ENCODE results near the gene TOGARAM2.

TOGARAM2 gene

DNA sequence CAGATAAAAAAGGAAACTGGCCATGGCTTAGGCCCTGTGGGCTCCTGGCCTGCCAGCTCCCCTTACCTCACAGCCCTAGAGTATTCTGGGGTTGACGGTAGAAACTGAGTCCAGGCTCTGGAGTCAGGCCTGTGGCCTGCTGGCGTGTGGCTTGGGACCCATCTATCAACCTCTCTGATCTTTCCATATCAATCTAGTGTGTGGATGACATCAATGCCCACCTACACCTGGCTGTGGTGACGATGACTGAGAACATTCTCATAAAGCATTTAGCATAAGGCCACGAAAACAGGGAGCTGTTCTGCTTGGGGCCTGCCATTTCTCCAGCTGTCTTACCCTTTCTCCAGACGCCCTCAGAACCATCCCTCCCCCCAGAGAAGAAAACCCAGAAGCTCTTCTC is 75.4 kb downstream of the TOGARAM2 start:
- no peak for DNase-seq

GRCh38 chr2:29057006-29057405 is 75.9 kb downstream of the TOGARAM2 start:
- DNase-seq, result no peak

GRCh38 chr2:29059624-29060023 is 78.5 kb downstream of the TOGARAM2 start:
- DNase-seq, result no peak

- DNase-seq, result no peak
Measured at GRCh38 chr2:29060441-29060840, 79.3 kb downstream of the TOGARAM2 start.

- DNase-seq, result no peak
Measured at GRCh38 chr2:29061176-29061575, 80.1 kb downstream of the TOGARAM2 start.

- DNase-seq, result no peak
Measured at GRCh38 chr2:29061616-29062015, 80.5 kb downstream of the TOGARAM2 start.

GRCh38 chr2:29062371-29062770 is 81.3 kb downstream of the TOGARAM2 start:
- no peak for DNase-seq

- no peak for DNase-seq
Measured at GRCh38 chr2:29063056-29063455, 82.0 kb downstream of the TOGARAM2 start.

GRCh38 chr2:29063646-29064345 is 82.7 kb downstream of the TOGARAM2 start:
- DNase-seq, result no peak

- no peak for DNase-seq
Measured at GRCh38 chr2:29064346-29064715, 83.2 kb downstream of the TOGARAM2 start.

- no peak for DNase-seq
Measured at GRCh38 chr2:29064746-29065067, 83.6 kb downstream of the TOGARAM2 start.

GRCh38 chr2:29065068-29065811 is 84.1 kb downstream of the TOGARAM2 start:
- DNase-seq, result no peak

DNA sequence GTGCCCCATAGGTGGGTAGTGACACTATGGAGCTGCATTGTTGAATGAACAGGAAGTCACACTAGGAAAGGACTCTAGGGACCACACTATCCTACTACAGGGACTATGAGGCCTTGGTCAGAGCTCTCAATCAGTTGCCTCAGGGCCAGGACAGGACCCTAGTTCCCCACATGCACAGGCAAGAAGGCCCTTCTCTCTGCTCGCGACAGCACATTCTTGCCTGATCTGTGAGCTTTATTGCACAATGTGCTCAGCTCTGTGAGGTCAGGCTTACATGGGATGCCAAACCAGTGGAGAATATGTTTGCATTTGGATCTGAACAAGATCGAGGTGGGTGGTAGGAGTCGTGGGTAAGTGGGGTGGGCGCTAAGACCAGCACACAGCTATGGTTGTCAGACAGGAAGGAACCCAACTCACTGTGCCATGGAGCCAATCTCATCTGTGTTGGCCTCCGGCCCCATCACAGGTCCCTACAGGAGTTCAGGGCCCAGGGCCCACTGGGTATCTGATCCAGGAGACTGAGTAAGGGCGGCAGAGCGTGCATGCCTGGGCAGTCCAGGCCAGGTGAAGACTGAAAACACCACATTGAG is 85.3 kb downstream of the TOGARAM2 start:
- no peak for DNase-seq

DNA sequence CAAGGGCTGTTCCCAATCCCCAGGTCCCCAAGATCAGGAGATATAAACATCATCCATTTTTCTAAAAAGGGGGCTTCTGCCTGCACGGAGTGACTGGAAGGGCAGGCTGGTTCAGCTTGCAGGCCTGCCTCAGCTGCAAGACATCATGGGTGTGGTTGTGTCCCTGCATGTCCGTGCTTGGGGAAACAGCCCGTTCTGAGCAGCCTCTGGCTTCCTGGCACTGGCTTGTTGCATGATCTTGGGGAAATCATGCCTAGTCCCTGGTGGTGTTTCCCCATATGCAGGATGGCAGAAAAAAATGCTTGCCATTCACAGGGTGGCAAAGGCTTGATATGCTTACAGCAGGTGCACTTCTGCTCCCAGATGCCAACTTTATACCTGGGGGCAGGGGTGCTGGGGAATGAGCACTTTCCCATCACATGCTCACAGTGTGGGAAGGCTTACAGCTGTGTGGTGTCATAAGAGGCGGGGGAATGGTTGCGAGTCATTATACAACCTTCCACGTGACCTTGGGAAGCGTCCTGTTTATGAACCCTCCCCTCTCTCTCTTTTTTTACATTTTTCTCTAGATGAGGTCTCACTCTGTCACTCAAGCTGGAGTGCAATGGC is 86.0 kb downstream of the TOGARAM2 start:
- DNase-seq, result no peak

DNA sequence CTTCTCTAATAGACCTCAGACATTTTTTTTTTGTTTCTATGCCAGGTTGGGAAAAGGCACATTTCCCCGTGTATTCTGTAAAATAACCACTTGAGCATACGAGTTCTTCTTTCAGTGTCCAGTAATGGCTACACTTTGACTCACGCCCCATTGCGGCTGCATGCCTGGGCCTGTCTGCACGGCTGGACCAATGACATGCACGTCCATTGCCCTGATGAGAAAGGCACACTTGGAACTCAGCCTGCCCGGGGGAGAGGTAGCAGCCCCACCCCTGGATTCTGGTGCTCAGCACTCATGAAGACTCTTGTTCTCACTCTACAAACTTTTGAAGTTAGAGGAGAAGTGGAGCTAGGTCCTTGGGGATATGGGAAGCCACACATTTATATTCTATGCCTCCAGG is 87.4 kb downstream of the TOGARAM2 start:
- no peak for DNase-seq

DNA sequence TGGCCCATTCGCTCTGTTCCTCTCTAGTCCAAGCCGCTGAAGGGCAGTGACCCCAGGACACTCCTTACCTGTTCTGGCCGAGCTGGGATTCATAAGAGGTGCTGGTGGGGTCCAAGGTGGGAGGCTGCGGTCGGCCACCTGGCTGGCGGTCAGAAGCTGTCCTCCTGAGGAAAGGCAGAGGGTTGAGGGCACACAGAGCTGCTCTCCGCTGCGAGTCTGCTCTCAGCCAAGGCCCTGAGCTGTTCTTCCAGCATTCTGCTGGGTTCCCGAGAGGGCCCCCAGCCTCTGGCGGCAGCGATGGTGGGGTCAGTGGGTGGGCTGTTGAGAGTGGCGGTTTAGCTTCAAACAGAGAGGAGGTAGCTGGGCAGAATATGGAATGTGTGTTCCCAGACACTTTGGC is 89.4 kb downstream of the TOGARAM2 start:
- no peak for DNase-seq

GRCh38 chr2:29071032-29071975 is 90.2 kb downstream of the TOGARAM2 start:
- DNase-seq, result no peak

GRCh38 chr2:29072251-29072650 is 91.2 kb downstream of the TOGARAM2 start:
- DNase-seq, result no peak

- DNase-seq, result no peak
Measured at GRCh38 chr2:29072971-29073725, 92.0 kb downstream of the TOGARAM2 start.

DNA sequence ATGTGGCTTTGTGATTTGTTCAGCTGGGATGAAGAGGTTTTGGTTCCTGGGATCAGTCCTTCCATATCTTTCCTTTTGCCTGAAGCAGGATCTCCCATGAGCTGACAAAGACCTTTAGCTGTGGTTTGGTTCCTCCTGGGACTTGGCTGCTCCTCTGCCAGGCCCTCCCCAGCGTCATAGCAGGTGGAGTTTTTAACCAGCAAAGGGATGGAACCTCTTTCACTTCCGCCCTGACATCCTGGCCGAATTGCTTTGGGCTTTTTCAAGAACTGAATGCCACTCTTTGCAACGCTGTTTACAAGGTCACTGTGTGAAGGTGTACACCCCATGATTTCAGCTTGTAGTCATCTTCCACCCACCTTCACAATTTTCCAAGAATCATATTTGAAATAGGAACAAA is 92.8 kb downstream of the TOGARAM2 start:
- DNase-seq, result no peak

DNA sequence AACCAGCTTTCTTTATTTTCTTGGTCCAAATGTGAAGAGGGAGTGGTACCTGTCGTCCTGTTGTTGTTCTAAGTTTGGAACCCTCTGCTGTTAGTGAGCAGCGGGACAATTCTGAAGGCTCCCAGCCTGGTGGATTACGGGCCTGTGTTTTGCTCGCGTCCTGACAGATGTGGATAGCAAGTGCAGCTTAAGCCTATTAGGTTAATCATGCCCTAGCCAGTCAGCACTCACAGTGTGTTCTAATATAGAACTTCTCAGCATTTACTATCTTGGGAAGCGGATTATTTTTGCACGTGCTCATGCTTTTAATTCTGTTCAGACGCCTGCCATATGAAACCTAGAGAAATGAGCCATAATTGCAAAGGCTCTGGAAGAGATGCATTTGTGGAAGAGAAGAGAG is 93.3 kb downstream of the TOGARAM2 start, which contains the start of gene PCARE:
Gene PCARE (minus strand): TSS at position 113 of the 400 bp plus-strand sequence. CDS start 262 bp downstream, outside the sequence.
- no peak for DNase-seq
